ENCODE data around the gene CAPN12.
A peak's percentile ranks its signal among the peaks of the same experiment; 100 is the strongest.

CAPN12 gene

GRCh38 chr19:38682872-38683392, 61.3 kb downstream of the CAPN12 start:
- H3K27me3 ChIP-seq = no peaks in the 10 kb centered on the region
- H3K9me3 ChIP-seq = no peaks in the 10 kb centered on the region
- peaks cover 79 to 84% of the 10 kb centered on the region in 2 experiments for H3K4me1 ChIP-seq (ENCODE audit: control insufficient read depth in 1 of 2, insufficient read depth in 1 of 2, low read depth in 1 of 2, low read length in 1 of 2)
- peak overlapping the region; percentile 81 for H3K27ac ChIP-seq
- no peak for TF ChIP-seq CTCF (IDR thresholded peaks at IDR 0.05)
- no peak overlapping the region for H3K4me3 ChIP-seq (ENCODE audit: low read depth in 1 of 2, low read length in 1 of 2)
- H3K36me3 ChIP-seq = peaks cover 5% of the 10 kb centered on the region

GRCh38 chr19:38682195-38682867, 61.9 kb downstream of the CAPN12 start:
- Histone ChIP-seq H3K4me3 (ENCODE audit: low read depth in 1 of 2, low read length in 1 of 2) (no peak overlapping the region), H3K4me1 (ENCODE audit: control insufficient read depth in 1 of 2, insufficient read depth in 1 of 2, low read depth in 1 of 2, low read length in 1 of 2) (peaks cover 77 to 82% of the 10 kb centered on the region in 2 experiments), H3K36me3 (peaks cover 5% of the 10 kb centered on the region), H3K27me3 (no peaks in the 10 kb centered on the region), H3K9me3 (no peaks in the 10 kb centered on the region), H3K27ac (peak overlapping the region; percentile 81)
- TF ChIP-seq CTCF (IDR thresholded peaks at IDR 0.05) = no peak
